Activated naive CD4-positive, alpha-beta T cell treated with anti-CD3 and anti-CD28 coated beads, Interleukin-2, amount 10 ng/mL, durations not matched to agents 7 days and 5 days (primary cell): ENCODE data around the gene GUCY2D.
"Not testable (repeated sequence)": the region's sequence is repeated elsewhere in the genome, so short reads cannot be mapped to it uniquely, and the experiment has no call there.

Source experiments
- CTCF ChIA-PET: fragments of 350-600 bp; sonication (Branson Sonifier 250); formaldehyde crosslinking; loops from one replicate; lab custom pipeline; 2021; ENCODE audit warnings: antibody characterized with exemption; lab: Charles Lee
- DNase-seq: peaks from one replicate; pipeline ENCODE4 v3.0.0-alpha.2; 2020
- H3K27ac Mint-ChIP-seq: one replicate; pipeline ENCODE4 v1.8.0; 2021; ENCODE audit warnings: mild to moderate bottlenecking, moderate library complexity, mixed read lengths
- H3K27me3 Mint-ChIP-seq: one replicate; pipeline ENCODE4 v1.8.0; 2021; ENCODE audit warnings: mild to moderate bottlenecking, mixed read lengths
- H3K36me3 Mint-ChIP-seq: one replicate; pipeline ENCODE4 v1.8.0; 2021; ENCODE audit warnings: mixed read lengths
- H3K4me1 Mint-ChIP-seq: one replicate; pipeline ENCODE4 v1.8.0; 2021; ENCODE audit warnings: mixed read lengths
- H3K4me3 Mint-ChIP-seq: one replicate; pipeline ENCODE4 v1.8.0; 2021; ENCODE audit warnings: mild to moderate bottlenecking, moderate library complexity, mixed read lengths
- H3K9me3 Mint-ChIP-seq: one replicate; pipeline ENCODE4 v1.8.0; 2021; ENCODE audit warnings: mixed read lengths

The GUCY2D gene

GRCh38 chr17:8015236-8015956 is 13.0 kb downstream of the GUCY2D start:
- no peak for DNase-seq
- peaks cover 84% of the 10 kb centered on the region for H3K27me3 Mint-ChIP-seq
- CTCF ChIA-PET, result interaction anchor here (0.6 to 4.2 kb wide), 4 partner anchors 13 to 26 kb away, joined by 3 to 27 read pairs (median 4); partner anchors contain the start of gene GUCY2D
- no peak overlapping the region for H3K27ac Mint-ChIP-seq
- no peaks in the 10 kb centered on the region for H3K9me3 Mint-ChIP-seq
- no peak overlapping the region for H3K4me3 Mint-ChIP-seq
- H3K4me1 Mint-ChIP-seq, result peaks cover 8% of the 10 kb centered on the region
- no peaks in the 10 kb centered on the region for H3K36me3 Mint-ChIP-seq

GRCh38 chr17:8015957-8016631 is 13.7 kb downstream of the GUCY2D start:
- peak; percentile 46 for DNase-seq
- CTCF ChIA-PET, result interaction anchor here (0.6 to 4.2 kb wide), 7 partner anchors 11 to 85 kb away, joined by 3 to 27 read pairs (median 5); partner anchors contain the start of gene GUCY2D
- peak overlapping the region; percentile 62 for H3K4me3 Mint-ChIP-seq
- H3K36me3 Mint-ChIP-seq, result no peaks in the 10 kb centered on the region
- H3K9me3 Mint-ChIP-seq, result no peaks in the 10 kb centered on the region
- no peak overlapping the region for H3K27ac Mint-ChIP-seq
- H3K4me1 Mint-ChIP-seq, result peaks cover 8% of the 10 kb centered on the region
- H3K27me3 Mint-ChIP-seq, result peaks cover 90% of the 10 kb centered on the region

- H3K36me3 Mint-ChIP-seq, result no peaks in the 10 kb centered on the region
- CTCF ChIA-PET, result interaction anchor here (0.6 to 4.2 kb wide), 12 partner anchors 11 to 275 kb away, joined by 3 to 27 read pairs (median 4); partner anchors contain the start of gene GUCY2D
- H3K9me3 Mint-ChIP-seq, result no peaks in the 10 kb centered on the region
- no peak overlapping the region for H3K27ac Mint-ChIP-seq
- peaks cover 8% of the 10 kb centered on the region for H3K4me1 Mint-ChIP-seq
- peak overlapping the region; percentile 62 for H3K4me3 Mint-ChIP-seq
- peak; percentile 76 for DNase-seq
- H3K27me3 Mint-ChIP-seq, result peaks cover 97% of the 10 kb centered on the region
These were observed 14.4 kb downstream of the GUCY2D start for GRCh38 chr17:8016632-8017424.

GRCh38 chr17:8018436-8018835 is 16.0 kb downstream of the GUCY2D start:
- DNase-seq, result no peak
- Mint-ChIP-seq H3K27ac (no peak overlapping the region), H3K4me1 (peaks cover 7% of the 10 kb centered on the region), H3K36me3 (no peaks in the 10 kb centered on the region), H3K9me3 (no peaks in the 10 kb centered on the region), H3K27me3 (peaks cover 92% of the 10 kb centered on the region), H3K4me3 (no peak overlapping the region)
- CTCF ChIA-PET, result interaction anchor here (0.8 to 4.2 kb wide), 7 partner anchors 9 to 328 kb away, joined by 3 to 27 read pairs (median 4); no protein-coding TSS in a partner anchor

GRCh38 chr17:8019166-8019565 is 16.8 kb downstream of the GUCY2D start:
- Mint-ChIP-seq H3K9me3 (no peaks in the 10 kb centered on the region), H3K27ac (no peak overlapping the region), H3K36me3 (no peaks in the 10 kb centered on the region), H3K4me3 (no peak overlapping the region), H3K27me3 (peaks cover 86% of the 10 kb centered on the region), H3K4me1 (peaks cover 6% of the 10 kb centered on the region)
- CTCF ChIA-PET, result interaction anchor here (0.7 to 4.2 kb wide), 8 partner anchors 10 to 329 kb away, joined by 3 to 27 read pairs (median 4); no protein-coding TSS in a partner anchor
- DNase-seq, result no peak

- CTCF ChIA-PET, result interaction anchor here (0.7 to 4.2 kb wide), 7 partner anchors 11 to 49 kb away, joined by 3 to 27 read pairs (median 3); no protein-coding TSS in a partner anchor
- Mint-ChIP-seq H3K4me1 (peaks cover 6% of the 10 kb centered on the region), H3K4me3 (no peak overlapping the region), H3K27me3 (peaks cover 86% of the 10 kb centered on the region), H3K36me3 (no peaks in the 10 kb centered on the region), H3K27ac (no peak overlapping the region), H3K9me3 (no peaks in the 10 kb centered on the region)
- DNase-seq, result no peak
These were observed 17.5 kb downstream of the GUCY2D start for GRCh38 chr17:8019665-8020650.

- no peak for DNase-seq
- H3K4me1 Mint-ChIP-seq, result peaks cover 6% of the 10 kb centered on the region
- no peak overlapping the region for H3K4me3 Mint-ChIP-seq
- no peaks in the 10 kb centered on the region for H3K36me3 Mint-ChIP-seq
- H3K27me3 Mint-ChIP-seq, result peaks cover 86% of the 10 kb centered on the region
- CTCF ChIA-PET, result interaction anchor here (0.7 to 1.5 kb wide), 5 partner anchors 12 to 48 kb away, joined by 3 read pairs; no protein-coding TSS in a partner anchor
- H3K27ac Mint-ChIP-seq, result no peak overlapping the region
- H3K9me3 Mint-ChIP-seq, result no peaks in the 10 kb centered on the region
These were observed 18.6 kb downstream of the GUCY2D start for GRCh38 chr17:8020776-8021564.

GRCh38 chr17:8021565-8022359 is 19.3 kb downstream of the GUCY2D start:
- no peak overlapping the region for H3K4me3 Mint-ChIP-seq
- H3K27me3 Mint-ChIP-seq, result peaks cover 83% of the 10 kb centered on the region
- no peaks in the 10 kb centered on the region for H3K9me3 Mint-ChIP-seq
- DNase-seq, result no peak
- CTCF ChIA-PET, result interaction anchor here (1.3 to 1.5 kb wide), 2 partner anchors 13 to 20 kb away, joined by 3 read pairs; no protein-coding TSS in a partner anchor
- H3K36me3 Mint-ChIP-seq, result no peaks in the 10 kb centered on the region
- no peak overlapping the region for H3K27ac Mint-ChIP-seq
- peaks cover 2% of the 10 kb centered on the region for H3K4me1 Mint-ChIP-seq

- Mint-ChIP-seq H3K9me3 (no peaks in the 10 kb centered on the region), H3K27ac (no peak overlapping the region), H3K4me1 (no peaks in the 10 kb centered on the region), H3K27me3 (peaks cover 83% of the 10 kb centered on the region), H3K36me3 (no peaks in the 10 kb centered on the region), H3K4me3 (no peak overlapping the region)
- CTCF ChIA-PET, result interaction anchor here (1.5 kb wide), 1 partner anchor 19 kb away, joined by 3 read pairs; no protein-coding TSS in a partner anchor
- DNase-seq, result no peak
These were observed 20.1 kb downstream of the GUCY2D start for GRCh38 chr17:8022360-8023003.

GRCh38 chr17:8024161-8024560 is 21.7 kb downstream of the GUCY2D start:
- CTCF ChIA-PET, result interaction anchor here (1.0 to 1.5 kb wide), 2 partner anchors 17 to 35 kb away, joined by 3 read pairs; no protein-coding TSS in a partner anchor
- H3K27ac Mint-ChIP-seq, H3K36me3 Mint-ChIP-seq, H3K9me3 Mint-ChIP-seq, H3K4me3 Mint-ChIP-seq, H3K4me1 Mint-ChIP-seq, DNase-seq: not testable (repeated sequence)
- H3K27me3 Mint-ChIP-seq, result peaks cover 84% of the 10 kb centered on the region

GRCh38 chr17:8025176-8025911 is 22.9 kb downstream of the GUCY2D start:
- Mint-ChIP-seq H3K4me1 (no peaks in the 10 kb centered on the region), H3K4me3 (no peak overlapping the region), H3K36me3 (no peaks in the 10 kb centered on the region), H3K27me3 (peaks cover 77% of the 10 kb centered on the region), H3K27ac (no peak overlapping the region), H3K9me3 (no peaks in the 10 kb centered on the region)
- DNase-seq, result no peak
- CTCF ChIA-PET, result interaction anchor here (1.0 to 1.5 kb wide), 2 partner anchors 16 to 34 kb away, joined by 3 read pairs; no protein-coding TSS in a partner anchor
